K562 (cell line): ENCODE measurements around the gene TIAM1. TPM values are rescaled to one million over a fixed set of nuclear protein-coding genes. Genes with fewer than 3 reads are reported as not detected.

ENCODE experiments used
- ATAC-seq: fragments of 200-7000 bp; cut with Tn5 transposase; 3 replicates; pipeline ENCODE4 v1.9.1; 2020; ENCODE audit warnings: moderate library complexity
- BruUV-seq: library from RNA; stranded (reverse); fragments of 400-500 nt; replicated peaks from 2 replicates; lab custom pipeline; 2021; lab: Mats Ljungman, UMichigan
- CTCF ChIA-PET: fragments of 300-600 bp; formaldehyde crosslinking; extraction: SDS; loops from one replicate; lab custom pipeline; 2021; ENCODE audit warnings: low intra/inter-chr PET ratio; lab: Yijun Ruan, JAX
- POLR2A ChIA-PET: fragments of 300-600, 350-650 bp; sonication (Branson Sonifier 250); formaldehyde crosslinking; extraction: SDS; loops from one replicate; lab custom pipeline; 2021; ENCODE audit warnings: antibody characterized with exemption, inconsistent platforms; lab: Yijun Ruan, JAX
- DNase-seq, 4 experiments: peaks; one replicate each; pipeline versions ENCODE4 v3.0.0 to v3.0.0-alpha.2; 2011 to 2018; ENCODE audit warnings: low spot score in 3 of 4, mixed read lengths in 3 of 4; ENCODE audit errors: extremely low read depth in 1 of 4
- FAIRE-seq: peaks from 2 replicates; lab custom pipeline; 2011; peaks lifted over from hg19 to GRCh38; lab: Jason Lieb, UNC
- H2AFZ ChIP-seq: 2 replicates; pipeline ENCODE4 v1.6.0; 2011; ENCODE audit warnings: low read depth, low read length, control low read depth, inconsistent platforms
- H3K27ac ChIP-seq: fragments of 200-600 bp; 3 replicates; pipeline ENCODE4 v1.8.0; 2011; ENCODE audit warnings: low read depth, mild to moderate bottlenecking, control low read depth, inconsistent platforms, low read length, moderate library complexity, mixed read lengths; ENCODE audit errors: extremely low read depth
- H3K27me3 ChIP-seq, 2 experiments: fragments of 300-600 bp in 1 of 2; 2 replicates in 1 of 2; 3 replicates in 1 of 2; pipeline versions ENCODE4 v1.6.0 to v1.8.0; 2011; ENCODE audit warnings: inconsistent platforms in 2 of 2, low read length in 2 of 2, mild to moderate bottlenecking in 1 of 2, mixed read lengths in 1 of 2, moderate library complexity in 1 of 2; ENCODE audit not compliant: control insufficient read depth in 2 of 2, insufficient read depth in 2 of 2
- H3K36me3 ChIP-seq: fragments of 300-600 bp; 3 replicates; pipeline ENCODE4 v1.8.0; 2011; ENCODE audit warnings: mild to moderate bottlenecking, low read length, inconsistent platforms; ENCODE audit not compliant: control insufficient read depth, insufficient read depth
- H3K4me1 ChIP-seq, 2 experiments: fragments of 200-600 bp in 1 of 2; replicated peaks in 1 of 2; 2 replicates in 1 of 2; 3 replicates in 1 of 2; pipeline versions ENCODE4 v1.5.1 to v1.8.0; 2011; ENCODE audit warnings: inconsistent platforms in 2 of 2, low read length in 2 of 2, mild to moderate bottlenecking in 1 of 2, mixed read lengths in 1 of 2, moderate library complexity in 1 of 2; ENCODE audit not compliant: control insufficient read depth in 2 of 2, insufficient read depth in 2 of 2
- H3K4me2 ChIP-seq: 2 replicates; pipeline ENCODE4 v1.6.1; 2011; ENCODE audit warnings: low read length, control low read depth, inconsistent platforms, mixed read lengths; ENCODE audit not compliant: insufficient read depth
- H3K4me3 ChIP-seq: fragments of 200-600 bp; sonication (generic), shearing (Covaris generic); 2 replicates; pipeline ENCODE4 v1.5.1; 2016; ENCODE audit warnings: control low read depth, inconsistent platforms
- H3K79me2 ChIP-seq: fragments of 200-600 bp; 3 replicates; pipeline ENCODE4 v1.8.0; 2011; ENCODE audit warnings: low read length, inconsistent platforms; ENCODE audit not compliant: control insufficient read depth, insufficient read depth
- H3K9ac ChIP-seq, 2 experiments: 2 replicates each; pipeline versions ENCODE4 v1.6.0 to v1.6.1; 2011; ENCODE audit warnings: low read depth in 2 of 2, low read length in 2 of 2, control low read depth in 1 of 2, inconsistent platforms in 1 of 2, mild to moderate bottlenecking in 1 of 2, mixed read lengths in 1 of 2; ENCODE audit not compliant: insufficient read depth in 1 of 2
- H3K9me1 ChIP-seq: one replicate; pipeline ENCODE4 v1.6.0; 2011; ENCODE audit warnings: inconsistent platforms, mild to moderate bottlenecking, low read length, moderate library complexity; ENCODE audit not compliant: control insufficient read depth, insufficient read depth
- H3K9me3 ChIP-seq: replicated peaks from 2 replicates; pipeline ENCODE4 v1.5.1; 2011; ENCODE audit warnings: low read depth, low read length, inconsistent platforms; ENCODE audit not compliant: control insufficient read depth, insufficient read depth
- H4K20me1 ChIP-seq: replicated peaks from 2 replicates; pipeline ENCODE4 v1.6.1; 2011; ENCODE audit warnings: low read length, inconsistent platforms, mixed read lengths; ENCODE audit not compliant: control insufficient read depth, insufficient read depth
- BDP1 ChIP-seq: IDR thresholded peaks from 3 replicates; pipeline ENCODE4 v1.6.1; 2011; ENCODE audit not compliant: insufficient read length, insufficient read depth
- CEBPG ChIP-seq, 3 experiments: fragments of 200-800 bp in 1 of 3; sonication (Bioruptor generic) in 1 of 3; sonication (generic) in 1 of 3; formaldehyde crosslinking in 1 of 3; IDR thresholded peaks in 2 of 3; conservative IDR thresholded peaks in 1 of 3; 2 replicates each; pipeline versions ENCODE4 v1.6.1 to v1.8.0; 2016 to 2022; ENCODE audit warnings: missing compliant biosample characterization in 2 of 3, missing genetic modification characterization in 2 of 3, mild to moderate bottlenecking in 1 of 3, missing genetic modification reagents in 1 of 3
- CREB1 ChIP-seq, 2 experiments: sonication (generic) in 1 of 2; formaldehyde crosslinking in 1 of 2; IDR thresholded peaks; 2 replicates each; pipeline versions ENCODE4 v1.6.1 to v1.8.0; 2012 to 2022; ENCODE audit warnings: inconsistent platforms in 1 of 2, mild to moderate bottlenecking in 1 of 2, missing genetic modification reagents in 1 of 2, moderate library complexity in 1 of 2
- GTF2B ChIP-seq: IDR thresholded peaks from 2 replicates; pipeline ENCODE4 v1.6.1; 2011; ENCODE audit not compliant: insufficient read length; ENCODE audit errors: extremely low read depth
- ID3 ChIP-seq, 2 experiments: fragments of 250-450 bp in 1 of 2; fragments of 450-650 bp in 1 of 2; sonication (Bioruptor Pico) in 1 of 2; IDR thresholded peaks; 2 replicates each; pipeline versions ENCODE4 v1.6.1 to v1.8.0; 2016 to 2021; ENCODE audit warnings: mild to moderate bottlenecking in 2 of 2, moderate library complexity in 2 of 2, missing compliant biosample characterization in 1 of 2, missing genetic modification characterization in 1 of 2
- LCOR ChIP-seq: sonication (generic); formaldehyde crosslinking; IDR thresholded peaks from 2 replicates; pipeline ENCODE4 v1.8.0; 2022; ENCODE audit warnings: mild to moderate bottlenecking, missing genetic modification reagents
- MCM3 ChIP-seq: fragments of 450-650 bp; IDR thresholded peaks from 2 replicates; pipeline ENCODE4 v1.6.1; 2016
- NFATC3 ChIP-seq: fragments of 450-650 bp; IDR thresholded peaks from 2 replicates; pipeline ENCODE4 v1.6.1; 2017; ENCODE audit warnings: mild to moderate bottlenecking
- NKRF ChIP-seq: fragments of 450-650 bp; IDR thresholded peaks from 2 replicates; pipeline ENCODE4 v1.6.1; 2016; ENCODE audit warnings: borderline replicate concordance
- OTX1 ChIP-seq: fragments of 450-650 bp; formaldehyde crosslinking; IDR thresholded peaks from 2 replicates; pipeline ENCODE4 v1.4.0; 2022; ENCODE audit warnings: mild to moderate bottlenecking
- POU5F1 ChIP-seq: fragments of 150-350 bp; IDR thresholded peaks from 2 replicates; pipeline ENCODE4 v1.6.1; 2014; ENCODE audit warnings: borderline replicate concordance, low read length, low read depth, mild to moderate bottlenecking; ENCODE audit not compliant: partially characterized antibody
- RFX5 ChIP-seq: IDR thresholded peaks from 2 replicates; pipeline ENCODE4 v1.6.1; 2011; ENCODE audit warnings: low read depth, mild to moderate bottlenecking, improper control_type of control experiment, low read length
- SMAD1 ChIP-seq: fragments of 150-350 bp; IDR thresholded peaks from 2 replicates; pipeline ENCODE4 v1.6.1; 2014; ENCODE audit warnings: low read length, low read depth; ENCODE audit not compliant: partially characterized antibody
- TBL1XR1 ChIP-seq, 2 experiments: IDR thresholded peaks; 2 replicates each; pipeline ENCODE4 v1.6.1; 2012; ENCODE audit warnings: improper control_type of control experiment in 2 of 2, low read length in 2 of 2, mild to moderate bottlenecking in 1 of 2
- USF1 ChIP-seq: sonication (generic); formaldehyde crosslinking; IDR thresholded peaks from 2 replicates; pipeline ENCODE4 v1.9.0; 2022; ENCODE audit warnings: mild to moderate bottlenecking, missing genetic modification reagents
- ZBTB9 ChIP-seq: fragments of 450-650 bp; formaldehyde crosslinking; IDR thresholded peaks from 2 replicates; pipeline ENCODE4 v1.4.0; 2020; ENCODE audit warnings: mild to moderate bottlenecking, moderate library complexity
- ZNF253 ChIP-seq: fragments of 250-450 bp; sonication (Bioruptor Pico); conservative IDR thresholded peaks from 2 replicates; pipeline ENCODE4 v1.6.1; 2021; ENCODE audit warnings: mild to moderate bottlenecking
- ZNF316 ChIP-seq: fragments of 450-650 bp; IDR thresholded peaks from 2 replicates; pipeline ENCODE4 v1.6.1; 2016
- WGBS: fragments of 100-300 bp; shearing (Covaris generic); methylation state at CpG from one replicate; pipeline ENCODE4 v1.1.6; 2016; ENCODE audit warnings: low coverage, mixed read lengths; ENCODE audit not compliant: insufficient coverage; ENCODE audit errors: missing lambda C conversion rate; 5-methylcytosine and 5-hydroxymethylcytosine counted together
- in situ Hi-C: fragments of 300-500 bp; cut with MboI; formaldehyde crosslinking; loops from 4 replicates; pipeline ENCODE4 v1.15.0; 2018; ENCODE audit warnings: inconsistent platforms, mixed read lengths
- intact Hi-C: fragments of 100-400 bp; cut with micrococcal nuclease; formaldehyde crosslinking; loops from 2 replicates; pipeline ENCODE4 v1.14.2; 2022
- polyA plus RNA-seq, 8 experiments: library from polyadenylated mRNA; depleted of rRNA in 4 of 8; stranded (reverse) in 5 of 8; unstranded in 3 of 8; fragments of >200 nt; fragmentation: Nextera tagmentation in 2 of 8; fragmentation: Illumina TruSeq in 1 of 8; extraction: Ambion mirVana in 2 of 8; extraction: Trizol in 1 of 8; gene quantifications; 2 replicates each; pipeline versions ENCODE4 v1.2.1 to v1.2.3, GENCODE V29; 2011 to 2014; ENCODE audit warnings: inconsistent platforms in 1 of 8, missing spikeins in 1 of 8
- total RNA-seq, 7 experiments: library from RNA; depleted of rRNA in 6 of 7; stranded (reverse); fragments of >200 nt in 6 of 7; fragmentation: Illumina TruSeq in 2 of 7; extraction: Trizol in 2 of 7; gene quantifications; 2 replicates each; pipeline versions ENCODE4 v1.2.1 to v1.2.3, GENCODE V29; 2011 to 2021; ENCODE audit warnings: low replicate concordance in 1 of 7

The TIAM1 gene
- total and polyA plus RNA-seq, 9 of the 15 experiments (the other 6 are each of a cell fraction or from before 2014, with no cell fraction given): 0.11 TPM; not detected in 8

GRCh38 chr21:31279214-31279613 is 64.8 kb downstream of the TIAM1 start:
- Histone ChIP-seq H3K36me3 (no peaks in the 10 kb centered on the region), H2AFZ (no peak overlapping the region), H3K4me3 (no peak overlapping the region), H4K20me1 (no peaks in the 10 kb centered on the region), H3K4me2 (no peak overlapping the region), H3K27ac (no peak overlapping the region), H3K9ac (no peak overlapping the region), H3K4me1 (peaks cover 0 to 3% of the 10 kb centered on the region in 2 experiments; a peak in 2 of 5 replicates), H3K9me1 (no peaks in the 10 kb centered on the region), H3K79me2 (no peaks in the 10 kb centered on the region), H3K9me3 (no peaks in the 10 kb centered on the region), H3K27me3 (peaks cover 3 to 10% of the 10 kb centered on the region in 2 experiments; a peak in 4 of 5 replicates)
- FAIRE-seq (no peak), ATAC-seq (no peak), DNase-seq (no peak)
- 1% methylated on average over 8 of the region's 8 CpGs for WGBS
- BruUV-seq: no TSS peak
- ChIA-PET CTCF (no interaction called here), POLR2A (interaction anchor here (0.7 kb wide), 2 partner anchors 26 to 164 kb away, joined by 3 read pairs; no protein-coding TSS in a partner anchor)
- intact Hi-C loops: no loop called here
- in situ Hi-C loops: no loop called here
- TF ChIP-seq ZNF316 (no peak), ZBTB9 (CRISPR knock-in tag) (no peak), ID3 (CRISPR knock-in tag; IDR thresholded peaks at IDR 0.05) (no peak), ID3 (tag; IDR thresholded peaks at IDR 0.05) (no peak), CREB1 (IDR thresholded peaks at IDR 0.05) (no peak), CREB1 (CRISPR knock-in tag; IDR thresholded peaks at IDR 0.05) (no peak), CEBPG (CRISPR knock-in tag; IDR thresholded peaks at IDR 0.05) (no peak), CEBPG (tag; conservative IDR thresholded peaks at IDR 0.05 in 1 of 2, IDR thresholded peaks at IDR 0.05 in 1 of 2) (no peak), NFATC3 (no peak), ZNF253 (CRISPR knock-in tag) (no peak), NKRF (no peak), BDP1 (no peak), MCM3 (no peak), TBL1XR1 (IDR thresholded peaks at IDR 0.05; ENCODE audit: low read length in 2 of 2) (no peak), POU5F1 (no peak), SMAD1 (no peak), GTF2B (no peak), OTX1 (no peak), USF1 (CRISPR knock-in tag) (no peak), RFX5 (no peak), LCOR (CRISPR knock-in tag) (no peak)
